HL-60 (cell line): ENCODE measurements around the gene FAM83D.

Experiments
- DNase-seq, 2 experiments: peaks; one replicate each; pipeline ENCODE4 v3.0.0-alpha.2; 2010 to 2020; ENCODE audit warnings: low read depth in 1 of 2, low spot score in 1 of 2
- H3K27ac ChIP-seq: fragments of 250-450 bp; sonication (Bioruptor Pico); replicated peaks from 2 replicates; pipeline ENCODE4 v1.5.1; 2020; ENCODE audit warnings: mild to moderate bottlenecking, moderate library complexity
- H3K27me3 ChIP-seq: fragments of 250-450 bp; sonication (Bioruptor Pico); 2 replicates; pipeline ENCODE4 v1.5.1; 2021; ENCODE audit warnings: mild to moderate bottlenecking, moderate library complexity; ENCODE audit not compliant: insufficient read depth, poor library complexity, severe bottlenecking
- H3K4me3 ChIP-seq: replicated peaks from 2 replicates; pipeline ENCODE4 v1.5.1; 2011; ENCODE audit warnings: mild to moderate bottlenecking, control low read depth, low read length; ENCODE audit not compliant: insufficient read depth
- CTCF ChIP-seq: IDR thresholded peaks from one replicate; pipeline ENCODE4 v1.5.1; 2011; ENCODE audit warnings: low read length, control low read depth, inconsistent platforms; ENCODE audit not compliant: insufficient read depth
- GABPA ChIP-seq: IDR thresholded peaks from 2 replicates; pipeline ENCODE4 v1.6.1; 2012; ENCODE audit warnings: low read depth
- POLR2AphosphoS5 ChIP-seq: IDR thresholded peaks from 2 replicates; pipeline ENCODE4 v1.6.1; 2012; ENCODE audit warnings: low read depth
- REST ChIP-seq: IDR thresholded peaks from 2 replicates; pipeline ENCODE4 v1.6.1; 2012; ENCODE audit warnings: low read depth; ENCODE audit not compliant: insufficient replicate concordance
- SPI1 ChIP-seq: IDR thresholded peaks from 2 replicates; pipeline ENCODE4 v1.6.1; 2012; ENCODE audit warnings: low read depth, mild to moderate bottlenecking, borderline replicate concordance

FAM83D gene

GRCh38 chr20:38951611-38952010 is 25.4 kb downstream of the FAM83D start:
- TF ChIP-seq POLR2AphosphoS5 (no peak), CTCF (no peak), SPI1 (no peak), GABPA (no peak), REST (no peak)
- no peak overlapping the region for H3K4me3 ChIP-seq
- no peaks in the 10 kb centered on the region for H3K27me3 ChIP-seq
- no peak overlapping the region for H3K27ac ChIP-seq
- no peak for DNase-seq

GRCh38 chr20:38952153-38952552 is 25.9 kb downstream of the FAM83D start:
- DNase-seq = no peak
- H3K27ac ChIP-seq = no peak overlapping the region
- TF ChIP-seq CTCF = no peak
- TF ChIP-seq GABPA = no peak
- TF ChIP-seq POLR2AphosphoS5 = no peak
- TF ChIP-seq REST = no peak
- TF ChIP-seq SPI1 = no peak

GRCh38 chr20:38953630-38954340 is 27.6 kb downstream of the FAM83D start:
- H3K4me3 ChIP-seq = no peak overlapping the region
- no peaks in the 10 kb centered on the region for H3K27me3 ChIP-seq
- no peak for DNase-seq
- TF ChIP-seq GABPA = no peak
- no peak overlapping the region for H3K27ac ChIP-seq

More at GRCh38 chr20:38952153-38952552, 25.9 kb downstream of the FAM83D start:
- H3K27me3 ChIP-seq = no peaks in the 10 kb centered on the region
- no peak overlapping the region for H3K4me3 ChIP-seq

GRCh38 chr20:38957235-38957876 is 31.1 kb downstream of the FAM83D start:
- H3K4me3 ChIP-seq = no peak overlapping the region
- no peak overlapping the region for H3K27ac ChIP-seq
- no peak for TF ChIP-seq CTCF
- no peak for TF ChIP-seq GABPA
- no peak for TF ChIP-seq POLR2AphosphoS5
- no peak for TF ChIP-seq REST
- no peak for TF ChIP-seq SPI1
- no peaks in the 10 kb centered on the region for H3K27me3 ChIP-seq
- DNase-seq = no peak
